CD4-positive, alpha-beta T cell treated with Interleukin-4 for 1 hour (primary cell): ENCODE data around the gene CCDC34.
"Not testable (repeated sequence)": the region's sequence is repeated elsewhere in the genome, so short reads cannot be mapped to it uniquely, and the experiment has no call there.

Experiments
- DNase-seq, 2 donors: peaks; one replicate each; pipeline ENCODE4 v3.0.0-alpha.2; 2020 to 2022

Gene CCDC34

GRCh38 chr11:27321340-27321739 is 41.7 kb downstream of the CCDC34 start:
- DNase-seq, result not testable (repeated sequence)

- DNase-seq, result no peak
Measured at GRCh38 chr11:27319072-27319471, 43.9 kb downstream of the CCDC34 start.

- no peak for DNase-seq
Measured at GRCh38 chr11:27317751-27318150, 45.3 kb downstream of the CCDC34 start.

GRCh38 chr11:27315836-27316235 is 47.2 kb downstream of the CCDC34 start:
- no peak for DNase-seq

- DNase-seq, result no peak
Measured at GRCh38 chr11:27313157-27313821, 49.7 kb downstream of the CCDC34 start.

GRCh38 chr11:27312110-27312509 is 50.9 kb downstream of the CCDC34 start:
- DNase-seq, result no peak

GRCh38 chr11:27310707-27311106 is 52.3 kb downstream of the CCDC34 start:
- DNase-seq, result no peak

- no peak for DNase-seq
Measured at GRCh38 chr11:27310182-27310581, 52.8 kb downstream of the CCDC34 start.

- no peak for DNase-seq
Measured at GRCh38 chr11:27309046-27309445, 54.0 kb downstream of the CCDC34 start.

GRCh38 chr11:27307232-27307631 is 55.8 kb downstream of the CCDC34 start:
- DNase-seq, result no peak

- DNase-seq, result no peak
Measured at GRCh38 chr11:27305751-27306150, 57.3 kb downstream of the CCDC34 start.

GRCh38 chr11:27304514-27304913 is 58.5 kb downstream of the CCDC34 start:
- DNase-seq, result no peak

GRCh38 chr11:27303903-27304302 is 59.1 kb downstream of the CCDC34 start:
- DNase-seq, result no peak

- DNase-seq, result no peak
Measured at GRCh38 chr11:27300974-27301373, 62.0 kb downstream of the CCDC34 start.

GRCh38 chr11:27297616-27298015 is 65.4 kb downstream of the CCDC34 start:
- no peak for DNase-seq

GRCh38 chr11:27296497-27296896 is 66.5 kb downstream of the CCDC34 start:
- no peak for DNase-seq

- DNase-seq, result no peak
Measured at GRCh38 chr11:27295928-27296327, 67.1 kb downstream of the CCDC34 start.

- DNase-seq, result no peak
Measured at GRCh38 chr11:27294654-27295053, 68.4 kb downstream of the CCDC34 start.

GRCh38 chr11:27293515-27294417 is 69.2 kb downstream of the CCDC34 start:
- DNase-seq, result no peak

GRCh38 chr11:27292637-27293010 is 70.4 kb downstream of the CCDC34 start:
- DNase-seq, result no peak

- DNase-seq, result no peak
Measured at GRCh38 chr11:27291954-27292636, 70.9 kb downstream of the CCDC34 start.

- no peak for DNase-seq
Measured at GRCh38 chr11:27291302-27291889, 71.6 kb downstream of the CCDC34 start.
